ENCODE data around the gene MRFAP1L1. TPM values are rescaled to one million over a fixed set of nuclear protein-coding genes. Genes with fewer than 3 reads are reported as not detected.

Gene MRFAP1L1
- total and polyA plus RNA-seq, 9 of the 15 experiments (the other 6 are each of a cell fraction or from before 2014, with no cell fraction given), result 37.6 to 111 (median 83.8) TPM

GRCh38 chr4:6751611-6752485 is 42.2 kb upstream of the MRFAP1L1 start (continued):
- TF ChIP-seq FOS (IDR thresholded peaks at IDR 0.05; ENCODE audit: extremely low read depth, insufficient read length) (no peak), SIRT6 (IDR thresholded peaks at IDR 0.05; ENCODE audit: low read depth, low read length) (no peak), HMGXB4 (CRISPR knock-in tag; IDR thresholded peaks at IDR 0.05) (no peak), EP300 (IDR thresholded peaks at IDR 0.05; ENCODE audit: low read length) (no peak), MIER1 (IDR thresholded peaks at IDR 0.05; ENCODE audit: low read depth) (no peak), FOXK2 (conservative IDR thresholded peaks at IDR 0.05 in 1 of 2, IDR thresholded peaks at IDR 0.05 in 1 of 2; ENCODE audit: low read depth in 2 of 2) (peak; percentile 38 to 60; a peak in 3 of 4 replicates), ZNF583 (CRISPR knock-in tag; IDR thresholded peaks at IDR 0.05) (0 out of 2 replicates have a peak, but pooled peaks have one; percentile 6), JUNB (CRISPR knock-in tag; conservative IDR thresholded peaks at IDR 0.05) (no peak), NCOA1 (IDR thresholded peaks at IDR 0.05; ENCODE audit: low read depth) (no peak; the same call in 1 of the 2 replicates), GTF2E2 (tag; IDR thresholded peaks at IDR 0.05) (no peak), SMAD1 (IDR thresholded peaks at IDR 0.05; ENCODE audit: low read depth, low read length, partially characterized antibody) (no peak), ZBTB33 (CRISPR knock-in tag; IDR thresholded peaks at IDR 0.05) (no peak), ARHGAP35 (IDR thresholded peaks at IDR 0.05; ENCODE audit: partially characterized antibody) (no peak), ZKSCAN1 (IDR thresholded peaks at IDR 0.05; ENCODE audit: low read depth, low read length) (no peak), PHB2 (IDR thresholded peaks at IDR 0.05; ENCODE audit: low read depth) (no peak), CREB3 (tag; conservative IDR thresholded peaks at IDR 0.05; ENCODE audit: low read depth) (no peak; the same call in 1 of the 2 replicates), ZFP36 (IDR thresholded peaks at IDR 0.05; ENCODE audit: low read depth, low read length, partially characterized antibody) (no peak), THRAP3 (IDR thresholded peaks at IDR 0.05; ENCODE audit: borderline replicate concordance) (peak; percentile 44; the same call in 1 of the 2 replicates), ZNF224 (CRISPR knock-in tag; IDR thresholded peaks at IDR 0.05) (no peak), EP400 (IDR thresholded peaks at IDR 0.05) (no peak), DIDO1 (tag; IDR thresholded peaks at IDR 0.05; ENCODE audit: low read depth) (no peak), ZNF707 (CRISPR knock-in tag; conservative IDR thresholded peaks at IDR 0.05) (no peak), KLF10 (CRISPR knock-in tag; IDR thresholded peaks at IDR 0.05) (no peak)
- TF ChIP-seq, protein P1, sequence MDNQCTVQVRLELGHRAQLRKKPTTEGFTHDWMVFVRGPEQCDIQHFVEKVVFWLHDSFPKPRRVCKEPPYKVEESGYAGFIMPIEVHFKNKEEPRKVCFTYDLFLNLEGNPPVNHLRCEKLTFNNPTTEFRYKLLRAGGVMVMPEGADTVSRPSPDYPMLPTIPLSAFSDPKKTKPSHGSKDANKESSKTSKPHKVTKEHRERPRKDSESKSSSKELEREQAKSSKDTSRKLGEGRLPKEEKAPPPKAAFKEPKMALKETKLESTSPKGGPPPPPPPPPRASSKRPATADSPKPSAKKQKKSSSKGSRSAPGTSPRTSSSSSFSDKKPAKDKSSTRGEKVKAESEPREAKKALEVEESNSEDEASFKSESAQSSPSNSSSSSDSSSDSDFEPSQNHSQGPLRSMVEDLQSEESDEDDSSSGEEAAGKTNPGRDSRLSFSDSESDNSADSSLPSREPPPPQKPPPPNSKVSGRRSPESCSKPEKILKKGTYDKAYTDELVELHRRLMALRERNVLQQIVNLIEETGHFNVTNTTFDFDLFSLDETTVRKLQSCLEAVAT (IDR thresholded peaks at IDR 0.05), result peak in 1 of 2 experiments; percentile 76; a peak in 2 of 4 replicates
